Esophagus muscularis mucosa (tissue), 4 donors: ENCODE results near the gene NDC1.

Source experiments
- EP300 ChIP-seq: sonication (generic); formaldehyde crosslinking; IDR thresholded peaks from one replicate; pipeline ENCODE4 v1.6.1; 2017; ENCODE audit warnings: antibody characterized with exemption
- POLR2A ChIP-seq: fragments of 450-650 bp; IDR thresholded peaks from one replicate; pipeline ENCODE4 v1.6.1; 2017; ENCODE audit warnings: antibody characterized with exemption, moderate library complexity, mild to moderate bottlenecking, low read depth
- POLR2AphosphoS5 ChIP-seq, 2 donors: sonication (generic); formaldehyde crosslinking; IDR thresholded peaks; one replicate each; pipeline ENCODE4 v1.6.1; 2017; ENCODE audit warnings: antibody characterized with exemption in 2 of 2
- TF ChIP-seq, protein P1 (sequence below), 3 experiments: fragments of 200-600 bp in 2 of 3; fragments of 450-650 bp in 1 of 3; sonication (generic) in 2 of 3; IDR thresholded peaks; one replicate each; pipeline ENCODE4 v1.5.1; 2017 to 2019; ENCODE audit warnings: antibody characterized with exemption in 3 of 3, mild to moderate bottlenecking in 2 of 3, moderate library complexity in 1 of 3

DNA sequence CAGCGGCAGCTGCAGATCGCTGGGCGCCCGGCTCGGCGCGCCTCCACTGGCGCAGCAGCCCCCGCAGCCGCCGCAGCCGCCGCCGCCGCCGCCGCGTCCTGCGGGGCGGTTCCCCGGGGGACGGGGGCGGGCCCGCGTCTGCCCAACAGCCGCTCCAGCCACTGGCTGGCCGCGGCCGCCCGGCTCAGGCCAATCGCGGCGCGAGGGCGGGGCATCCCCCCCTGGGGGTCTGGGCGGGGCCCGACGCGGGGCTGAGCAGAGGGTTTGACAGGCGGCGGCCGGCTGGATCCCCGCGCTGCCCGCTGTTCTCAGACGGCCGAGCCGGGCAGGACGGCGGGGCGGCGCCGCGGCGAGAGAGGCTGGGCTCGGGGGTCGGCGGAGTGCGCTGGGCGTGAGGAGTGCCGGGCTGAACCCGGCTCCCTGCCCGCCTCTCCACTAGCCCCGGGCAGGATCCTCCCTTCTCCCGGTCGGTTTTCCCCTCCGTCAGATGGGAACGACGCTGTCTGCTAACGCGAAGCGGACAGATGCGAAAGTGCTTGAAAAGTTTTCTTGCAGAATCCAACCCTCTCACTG lies 98.9 kb downstream of the NDC1 start, which contains the start of gene GLIS1:
- TF ChIP-seq, protein P1, sequence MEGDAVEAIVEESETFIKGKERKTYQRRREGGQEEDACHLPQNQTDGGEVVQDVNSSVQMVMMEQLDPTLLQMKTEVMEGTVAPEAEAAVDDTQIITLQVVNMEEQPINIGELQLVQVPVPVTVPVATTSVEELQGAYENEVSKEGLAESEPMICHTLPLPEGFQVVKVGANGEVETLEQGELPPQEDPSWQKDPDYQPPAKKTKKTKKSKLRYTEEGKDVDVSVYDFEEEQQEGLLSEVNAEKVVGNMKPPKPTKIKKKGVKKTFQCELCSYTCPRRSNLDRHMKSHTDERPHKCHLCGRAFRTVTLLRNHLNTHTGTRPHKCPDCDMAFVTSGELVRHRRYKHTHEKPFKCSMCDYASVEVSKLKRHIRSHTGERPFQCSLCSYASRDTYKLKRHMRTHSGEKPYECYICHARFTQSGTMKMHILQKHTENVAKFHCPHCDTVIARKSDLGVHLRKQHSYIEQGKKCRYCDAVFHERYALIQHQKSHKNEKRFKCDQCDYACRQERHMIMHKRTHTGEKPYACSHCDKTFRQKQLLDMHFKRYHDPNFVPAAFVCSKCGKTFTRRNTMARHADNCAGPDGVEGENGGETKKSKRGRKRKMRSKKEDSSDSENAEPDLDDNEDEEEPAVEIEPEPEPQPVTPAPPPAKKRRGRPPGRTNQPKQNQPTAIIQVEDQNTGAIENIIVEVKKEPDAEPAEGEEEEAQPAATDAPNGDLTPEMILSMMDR (IDR thresholded peaks at IDR 0.05): no peak
- peak in 1 of 2 donors; percentile 7 for TF ChIP-seq POLR2AphosphoS5 (IDR thresholded peaks at IDR 0.05)
- TF ChIP-seq POLR2A: no peak
- no peak for TF ChIP-seq EP300
